H9 (cell line): ENCODE data around the gene NAPB. TPM values are rescaled to one million over a fixed set of nuclear protein-coding genes. Genes with fewer than 3 reads are reported as not detected.

Source experiments
- DNase-seq: peaks from one replicate; pipeline ENCODE4 v3.0.0-alpha.2; 2017
- H2AFZ ChIP-seq: one replicate; pipeline ENCODE4 v1.6.1; 2013; ENCODE audit warnings: mild to moderate bottlenecking, low read length, control low read depth, moderate library complexity
- H2AK5ac ChIP-seq: 2 replicates; pipeline ENCODE4 v1.6.1; 2013; ENCODE audit warnings: low read length, control low read depth, mixed read lengths; ENCODE audit not compliant: insufficient read length
- H2BK120ac ChIP-seq: one replicate; pipeline ENCODE4 v1.6.1; 2013; ENCODE audit warnings: low read depth, mild to moderate bottlenecking, low read length, control low read depth, inconsistent platforms; ENCODE audit not compliant: poor library complexity, severe bottlenecking
- H2BK12ac ChIP-seq: 2 replicates; pipeline ENCODE4 v1.6.1; 2013; ENCODE audit warnings: low read length, control low read depth, mixed read lengths, low read depth; ENCODE audit not compliant: insufficient read length
- H2BK15ac ChIP-seq: 2 replicates; pipeline ENCODE4 v1.6.1; 2013; ENCODE audit warnings: low read depth, low read length, control low read depth
- H2BK20ac ChIP-seq: one replicate; pipeline ENCODE4 v1.6.1; 2013; ENCODE audit warnings: low read depth, mild to moderate bottlenecking, low read length, control low read depth, inconsistent platforms; ENCODE audit not compliant: poor library complexity, severe bottlenecking
- H2BK5ac ChIP-seq: 2 replicates; pipeline ENCODE4 v1.6.1; 2013; ENCODE audit warnings: low read length, control low read depth, mixed read lengths; ENCODE audit not compliant: insufficient read length
- H3K14ac ChIP-seq: 2 replicates; pipeline ENCODE4 v1.6.1; 2013; ENCODE audit warnings: low read length, control low read depth; ENCODE audit not compliant: insufficient read depth
- H3K18ac ChIP-seq: 2 replicates; pipeline ENCODE4 v1.6.1; 2013; ENCODE audit warnings: low read depth, mild to moderate bottlenecking, mixed read lengths, low read length, control low read depth; ENCODE audit not compliant: insufficient read length
- H3K23ac ChIP-seq: 2 replicates; pipeline ENCODE4 v1.6.1; 2013; ENCODE audit warnings: low read length, control low read depth, mixed read lengths, low read depth; ENCODE audit not compliant: insufficient read length
- H3K23me2 ChIP-seq: 2 replicates; pipeline ENCODE4 v1.6.1; 2013; ENCODE audit warnings: low read depth, mild to moderate bottlenecking, mixed read lengths, low read length, control low read depth; ENCODE audit not compliant: insufficient read length, poor library complexity, severe bottlenecking
- H3K27ac ChIP-seq: 2 replicates; pipeline ENCODE4 v1.5.1; 2013; ENCODE audit warnings: low read length, control low read depth, mixed read lengths, low read depth; ENCODE audit not compliant: insufficient read length
- H3K27me3 ChIP-seq: 2 replicates; pipeline ENCODE4 v1.6.1; 2013; ENCODE audit warnings: low read length, control low read depth, inconsistent platforms; ENCODE audit not compliant: insufficient read depth
- H3K4ac ChIP-seq: 2 replicates; pipeline ENCODE4 v1.6.1; 2013; ENCODE audit warnings: low read depth, mild to moderate bottlenecking, control low read depth, inconsistent platforms, low read length, moderate library complexity
- H3K4me1 ChIP-seq: 2 replicates; pipeline ENCODE4 v1.6.1; 2013; ENCODE audit warnings: low read length, control low read depth, inconsistent platforms; ENCODE audit not compliant: insufficient read depth
- H3K4me2 ChIP-seq: 2 replicates; pipeline ENCODE4 v1.6.1; 2013; ENCODE audit warnings: low read length, control low read depth, mixed read lengths; ENCODE audit not compliant: insufficient read length, insufficient read depth
- H3K56ac ChIP-seq: 2 replicates; pipeline ENCODE4 v1.6.1; 2013; ENCODE audit warnings: low read depth, mild to moderate bottlenecking, mixed read lengths, low read length, control low read depth; ENCODE audit not compliant: insufficient read length
- H3K79me1 ChIP-seq: 2 replicates; pipeline ENCODE4 v1.6.1; 2013; ENCODE audit warnings: low read depth, mild to moderate bottlenecking, moderate library complexity, low read length, control low read depth, inconsistent platforms; ENCODE audit not compliant: insufficient read depth, poor library complexity, severe bottlenecking
- H3K79me2 ChIP-seq: 2 replicates; pipeline ENCODE4 v1.6.1; 2013; ENCODE audit warnings: low read length, control low read depth, inconsistent platforms; ENCODE audit not compliant: insufficient read depth
- H3K9ac ChIP-seq: 2 replicates; pipeline ENCODE4 v1.6.1; 2013; ENCODE audit warnings: low read length, control low read depth, mixed read lengths; ENCODE audit not compliant: insufficient read length; ENCODE audit errors: extremely low read depth
- H3K9me3 ChIP-seq: one replicate; pipeline ENCODE4 v1.6.1; 2013; ENCODE audit warnings: low read depth, low read length, inconsistent platforms; ENCODE audit not compliant: control insufficient read depth
- H3T11ph ChIP-seq: one replicate; pipeline ENCODE4 v1.6.1; 2013; ENCODE audit warnings: mild to moderate bottlenecking, low read length, control low read depth, inconsistent platforms
- H4K20me1 ChIP-seq: one replicate; pipeline ENCODE4 v1.6.1; 2013; ENCODE audit not compliant: control insufficient read depth, insufficient read length, insufficient read depth
- H4K5ac ChIP-seq: 2 replicates; pipeline ENCODE4 v1.6.1; 2013; ENCODE audit warnings: low read depth, mild to moderate bottlenecking, mixed read lengths, low read length, control low read depth; ENCODE audit not compliant: insufficient read length
- H4K8ac ChIP-seq: replicated peaks from 2 replicates; pipeline ENCODE4 v1.6.1; 2013; ENCODE audit warnings: low read length, control low read depth, mixed read lengths, low read depth; ENCODE audit not compliant: insufficient read length
- H4K91ac ChIP-seq: 2 replicates; pipeline ENCODE4 v1.6.1; 2013; ENCODE audit warnings: low read depth, mild to moderate bottlenecking, moderate library complexity, mixed read lengths, low read length, control low read depth; ENCODE audit not compliant: insufficient read length
- H3K27ac Mint-ChIP-seq, 3 experiments: 2 replicates in 2 of 3; 3 replicates in 1 of 3; pipeline ENCODE4 v1.8.0; 2020 to 2021; ENCODE audit warnings: mixed read lengths in 3 of 3, mild to moderate bottlenecking in 1 of 3, moderate library complexity in 1 of 3
- H3K27me3 Mint-ChIP-seq: 2 replicates; pipeline ENCODE4 v1.8.0; 2021; ENCODE audit warnings: low read depth, mild to moderate bottlenecking, moderate library complexity, mixed read lengths
- H3K36me3 Mint-ChIP-seq, 3 experiments: 2 replicates in 2 of 3; 3 replicates in 1 of 3; pipeline ENCODE4 v1.8.0; 2020 to 2021; ENCODE audit warnings: low read depth in 3 of 3, mixed read lengths in 3 of 3; ENCODE audit not compliant: insufficient read depth in 1 of 3
- H3K4me1 Mint-ChIP-seq, 2 experiments: 2 replicates each; pipeline ENCODE4 v1.8.0; 2020; ENCODE audit warnings: mixed read lengths in 2 of 2
- H3K4me3 Mint-ChIP-seq, 2 experiments: 2 replicates in 1 of 2; 3 replicates in 1 of 2; pipeline ENCODE4 v1.8.0; 2020 to 2021; ENCODE audit warnings: mild to moderate bottlenecking in 2 of 2, mixed read lengths in 2 of 2, moderate library complexity in 1 of 2
- H3K9me3 Mint-ChIP-seq, 2 experiments: 2 replicates in 1 of 2; 3 replicates in 1 of 2; pipeline ENCODE4 v1.8.0; 2020; ENCODE audit warnings: mild to moderate bottlenecking in 2 of 2, mixed read lengths in 2 of 2, moderate library complexity in 1 of 2
- WGBS: extraction: QIAGEN DNeasy Blood & Tissue Kit; methylation state at CpG from one replicate; pipeline ENCODE4 v1.1.7; 2013; ENCODE audit warnings: missing lambda C conversion rate, low lambda C conversion rate, mixed read lengths; ENCODE audit not compliant: insufficient read length; ENCODE audit errors: extremely low coverage; 5-methylcytosine and 5-hydroxymethylcytosine counted together
- total RNA-seq: library from RNA; stranded (reverse); gene quantifications from 2 replicates; pipeline ENCODE4 v1.2.1, GENCODE V29; 2021
- TF ChIP-seq, protein P1 (sequence below): fragments of 200-600 bp; sonication (generic); conservative IDR thresholded peaks from 3 replicates; pipeline ENCODE4 v1.8.0; 2021; ENCODE audit warnings: antibody characterized with exemption, mild to moderate bottlenecking

NAPB gene
- total RNA-seq, 1 experiment from 2014 or later: 10.4 TPM

DNA sequence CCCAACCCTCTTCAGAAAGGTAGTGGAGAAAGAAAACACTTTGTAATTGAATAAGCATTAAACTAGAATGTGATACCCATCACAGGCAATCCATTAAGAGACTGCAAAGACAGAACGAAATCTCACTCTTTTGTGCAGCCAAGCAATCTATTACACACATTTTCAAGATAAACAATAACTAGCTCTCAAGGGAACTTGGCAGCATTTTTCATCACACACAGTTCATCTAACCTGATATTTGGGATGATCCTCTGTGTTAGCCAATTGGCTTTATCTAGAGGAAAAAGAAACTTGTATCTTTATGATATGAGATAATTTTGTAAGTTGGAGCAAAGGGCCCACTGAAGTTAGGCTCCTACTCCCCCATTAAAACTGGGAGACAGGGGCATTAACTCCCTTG lies 60.8 kb downstream of the NAPB start:
- Mint-ChIP-seq H3K27ac (peak overlapping the region in 1 of 3 experiments; percentile 97; a peak in 1 of 7 replicates), H3K27me3 (no peaks in the 10 kb centered on the region), H3K4me3 (peak overlapping the region; percentile 72 to 90), H3K36me3 (peaks cover 11 to 12% (median 12%) of the 10 kb centered on the region in 3 experiments), H3K9me3 (no peaks in the 10 kb centered on the region; a peak in 1 of 5 replicates), H3K4me1 (peaks cover 27 to 34% of the 10 kb centered on the region in 2 experiments)
- no peak overlapping the region for H4K5ac ChIP-seq
- no peak overlapping the region for H3K56ac ChIP-seq
- no peaks in the 10 kb centered on the region for H4K20me1 ChIP-seq
- no peak for DNase-seq
- H3K23me2 ChIP-seq: peaks cover 13% of the 10 kb centered on the region
- H3K9me3 ChIP-seq: no peaks in the 10 kb centered on the region
- no peaks in the 10 kb centered on the region; the same call in 1 of the 2 replicates for H3K4me1 ChIP-seq
- H2BK15ac ChIP-seq: no peak overlapping the region
- H3K27me3 ChIP-seq: no peaks in the 10 kb centered on the region
- no CpG with 5 or more reads among the region's 1 CpG for WGBS
- H3K4me2 ChIP-seq: no peak overlapping the region
- H3K14ac ChIP-seq: no peak overlapping the region
- H4K8ac ChIP-seq: no peak overlapping the region
- no peak overlapping the region for H2BK12ac ChIP-seq
- H3T11ph ChIP-seq: no peak overlapping the region
- no peak overlapping the region for H3K27ac ChIP-seq
- H2BK5ac ChIP-seq: no peak overlapping the region
- peaks cover 3% of the 10 kb centered on the region for H3K79me1 ChIP-seq
- H2BK120ac ChIP-seq: no peak overlapping the region
- no peak overlapping the region for H3K23ac ChIP-seq
- H4K91ac ChIP-seq: no peak overlapping the region
- no peak overlapping the region for H3K4ac ChIP-seq
- TF ChIP-seq, protein P1, sequence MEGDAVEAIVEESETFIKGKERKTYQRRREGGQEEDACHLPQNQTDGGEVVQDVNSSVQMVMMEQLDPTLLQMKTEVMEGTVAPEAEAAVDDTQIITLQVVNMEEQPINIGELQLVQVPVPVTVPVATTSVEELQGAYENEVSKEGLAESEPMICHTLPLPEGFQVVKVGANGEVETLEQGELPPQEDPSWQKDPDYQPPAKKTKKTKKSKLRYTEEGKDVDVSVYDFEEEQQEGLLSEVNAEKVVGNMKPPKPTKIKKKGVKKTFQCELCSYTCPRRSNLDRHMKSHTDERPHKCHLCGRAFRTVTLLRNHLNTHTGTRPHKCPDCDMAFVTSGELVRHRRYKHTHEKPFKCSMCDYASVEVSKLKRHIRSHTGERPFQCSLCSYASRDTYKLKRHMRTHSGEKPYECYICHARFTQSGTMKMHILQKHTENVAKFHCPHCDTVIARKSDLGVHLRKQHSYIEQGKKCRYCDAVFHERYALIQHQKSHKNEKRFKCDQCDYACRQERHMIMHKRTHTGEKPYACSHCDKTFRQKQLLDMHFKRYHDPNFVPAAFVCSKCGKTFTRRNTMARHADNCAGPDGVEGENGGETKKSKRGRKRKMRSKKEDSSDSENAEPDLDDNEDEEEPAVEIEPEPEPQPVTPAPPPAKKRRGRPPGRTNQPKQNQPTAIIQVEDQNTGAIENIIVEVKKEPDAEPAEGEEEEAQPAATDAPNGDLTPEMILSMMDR: no peak
- no peak overlapping the region for H2AFZ ChIP-seq
- no peak overlapping the region for H2AK5ac ChIP-seq
- peaks cover 5% of the 10 kb centered on the region; the same call in 1 of the 2 replicates for H3K79me2 ChIP-seq
- H3K18ac ChIP-seq: no peak overlapping the region
- H2BK20ac ChIP-seq: no peak overlapping the region
- no peak overlapping the region for H3K9ac ChIP-seq
